SH-SY5Y (cell line): ENCODE measurements around the gene ADGRG1.

Experiments
- GATA2 ChIP-seq: IDR thresholded peaks from 2 replicates; pipeline ENCODE4 v1.6.1; 2011; ENCODE audit warnings: mild to moderate bottlenecking, low read depth, low read length
- GATA3 ChIP-seq: IDR thresholded peaks from 2 replicates; pipeline ENCODE4 v1.6.1; 2011; ENCODE audit warnings: low read depth, mild to moderate bottlenecking, low read length, moderate library complexity

- TF ChIP-seq GATA2 (no peak), GATA3 (no peak)
Measured at GRCh38 chr16:57614536-57614935, 13.9 kb upstream of the ADGRG1 start.
